NCI-H510A (cell line): ENCODE measurements around the gene ANKRD11.
"Not testable (repeated sequence)": the region's sequence is repeated elsewhere in the genome, so short reads cannot be mapped to it uniquely, and the experiment has no call there.

Experiments
- DNase-seq: peaks from one replicate; lab custom pipeline; 2025; lab: John Stamatoyannopoulos, UW

Gene ANKRD11

GRCh38 chr16:89314854-89315253 lies 175.5 kb downstream of the ANKRD11 start:
- no peak for DNase-seq

- no peak for DNase-seq
These were observed 176.0 kb downstream of the ANKRD11 start for GRCh38 chr16:89314357-89314756.

GRCh38 chr16:89313583-89313982 lies 176.8 kb downstream of the ANKRD11 start:
- no peak for DNase-seq

- DNase-seq: no peak
These were observed 177.6 kb downstream of the ANKRD11 start for GRCh38 chr16:89312598-89313299.

GRCh38 chr16:89312194-89312593 lies 178.2 kb downstream of the ANKRD11 start:
- no peak for DNase-seq

GRCh38 chr16:89311636-89312035 lies 178.7 kb downstream of the ANKRD11 start:
- no peak for DNase-seq

GRCh38 chr16:89309438-89310122 lies 180.8 kb downstream of the ANKRD11 start:
- no peak for DNase-seq

- no peak for DNase-seq
These were observed 181.7 kb downstream of the ANKRD11 start for GRCh38 chr16:89308391-89309333.

- no peak for DNase-seq
These were observed 182.9 kb downstream of the ANKRD11 start for GRCh38 chr16:89307421-89307805.

- DNase-seq: not testable (repeated sequence)
These were observed 183.6 kb downstream of the ANKRD11 start for GRCh38 chr16:89306457-89307420.

- DNase-seq: no peak
These were observed 185.2 kb downstream of the ANKRD11 start for GRCh38 chr16:89304941-89305705.

- no peak for DNase-seq
These were observed 186.0 kb downstream of the ANKRD11 start for GRCh38 chr16:89304181-89304851.

- no peak for DNase-seq
These were observed 186.7 kb downstream of the ANKRD11 start for GRCh38 chr16:89303617-89304016.

GRCh38 chr16:89300976-89301360 lies 189.4 kb downstream of the ANKRD11 start:
- no peak for DNase-seq

GRCh38 chr16:89300311-89300975 lies 189.9 kb downstream of the ANKRD11 start:
- DNase-seq: no peak

GRCh38 chr16:89299357-89300111 lies 190.8 kb downstream of the ANKRD11 start:
- DNase-seq: not testable (repeated sequence)

GRCh38 chr16:89298623-89299225 lies 191.6 kb downstream of the ANKRD11 start:
- DNase-seq: no peak

- no peak for DNase-seq
These were observed 192.3 kb downstream of the ANKRD11 start for GRCh38 chr16:89297910-89298545.
